ES-I3 (cell line): ENCODE data around the gene UBE2C.

Source experiments
- H3K36me3 ChIP-seq: 2 replicates; pipeline ENCODE4 v1.6.1; 2013; ENCODE audit warnings: mild to moderate bottlenecking, low read length, control low read depth, moderate library complexity; ENCODE audit not compliant: insufficient read depth
- H3K4me1 ChIP-seq: 2 replicates; pipeline ENCODE4 v1.6.1; 2013; ENCODE audit warnings: mild to moderate bottlenecking, control low read depth, low read length; ENCODE audit not compliant: insufficient read depth
- H3K9ac ChIP-seq: 2 replicates; pipeline ENCODE4 v1.6.1; 2013; ENCODE audit warnings: low read depth, mild to moderate bottlenecking, low read length, moderate library complexity
- H3K9me3 ChIP-seq: 2 replicates; pipeline ENCODE4 v1.6.1; 2013; ENCODE audit warnings: mild to moderate bottlenecking, low read length, moderate library complexity; ENCODE audit not compliant: control insufficient read depth, insufficient read depth

Gene UBE2C

GRCh38 chr20:45850238-45850637 lies 37.8 kb downstream of the UBE2C start:
- no peaks in the 10 kb centered on the region for H3K9me3 ChIP-seq
- H3K36me3 ChIP-seq, result peaks cover 12% of the 10 kb centered on the region; the same call in 1 of the 2 replicates
- H3K9ac ChIP-seq, result no peak overlapping the region
- H3K4me1 ChIP-seq, result peaks cover 13% of the 10 kb centered on the region

- Histone ChIP-seq H3K36me3 (peaks cover 10% of the 10 kb centered on the region; the same call in 1 of the 2 replicates), H3K9ac (no peak overlapping the region), H3K9me3 (no peaks in the 10 kb centered on the region), H3K4me1 (peaks cover 13% of the 10 kb centered on the region)
These were observed 38.5 kb downstream of the UBE2C start for GRCh38 chr20:45850926-45851325.

GRCh38 chr20:45851501-45851900 lies 39.1 kb downstream of the UBE2C start:
- H3K9ac ChIP-seq, result no peak overlapping the region
- peaks cover 8% of the 10 kb centered on the region; the same call in 1 of the 2 replicates for H3K36me3 ChIP-seq
- H3K9me3 ChIP-seq, result no peaks in the 10 kb centered on the region
- H3K4me1 ChIP-seq, result peaks cover 13% of the 10 kb centered on the region

- Histone ChIP-seq H3K4me1 (peaks cover 13% of the 10 kb centered on the region), H3K36me3 (peaks cover 7% of the 10 kb centered on the region; the same call in 1 of the 2 replicates), H3K9me3 (no peaks in the 10 kb centered on the region), H3K9ac (no peak overlapping the region)
These were observed 39.9 kb downstream of the UBE2C start for GRCh38 chr20:45852326-45852725.

- peaks cover 2% of the 10 kb centered on the region; the same call in 1 of the 2 replicates for H3K36me3 ChIP-seq
- no peaks in the 10 kb centered on the region for H3K9me3 ChIP-seq
- H3K9ac ChIP-seq, result no peak overlapping the region
- peaks cover 17% of the 10 kb centered on the region for H3K4me1 ChIP-seq
These were observed 41.0 kb downstream of the UBE2C start for GRCh38 chr20:45853484-45853883.

GRCh38 chr20:45857114-45857881 lies 44.9 kb downstream of the UBE2C start, which contains the start of the genes ACOT8 and ZSWIM3:
Gene ACOT8 (minus strand): TSS chr20:45857392. CDS start chr20:45857315, 77 bp downstream.
Gene ZSWIM3 (plus strand): TSS chr20:45857614. CDS start chr20:45857826, 212 bp downstream.
- H3K9ac ChIP-seq, result peak within 1 kb of the TSS; percentile 95
- H3K4me1 ChIP-seq, result peaks cover 23% of the 10 kb centered on the region
- no peaks in the 10 kb centered on the region for H3K9me3 ChIP-seq
- H3K36me3 ChIP-seq, result no peaks in the 10 kb centered on the region

GRCh38 chr20:45857882-45858216 lies 45.4 kb downstream of the UBE2C start:
- H3K9ac ChIP-seq, result peak overlapping the region; percentile 95
- H3K4me1 ChIP-seq, result peaks cover 23% of the 10 kb centered on the region
- no peaks in the 10 kb centered on the region for H3K9me3 ChIP-seq
- H3K36me3 ChIP-seq, result no peaks in the 10 kb centered on the region

- no peaks in the 10 kb centered on the region for H3K9me3 ChIP-seq
- peaks cover 13% of the 10 kb centered on the region for H3K4me1 ChIP-seq
- no peaks in the 10 kb centered on the region for H3K36me3 ChIP-seq
- H3K9ac ChIP-seq, result no peak overlapping the region
These were observed 47.5 kb downstream of the UBE2C start for GRCh38 chr20:45859916-45860315.

GRCh38 chr20:45860560-45861220 lies 48.2 kb downstream of the UBE2C start:
- H3K36me3 ChIP-seq, result no peaks in the 10 kb centered on the region
- H3K9me3 ChIP-seq, result no peaks in the 10 kb centered on the region
- no peak overlapping the region for H3K9ac ChIP-seq
- H3K4me1 ChIP-seq, result peaks cover 10% of the 10 kb centered on the region

- Histone ChIP-seq H3K36me3 (no peaks in the 10 kb centered on the region), H3K9me3 (no peaks in the 10 kb centered on the region), H3K9ac (no peak overlapping the region), H3K4me1 (peaks cover 10% of the 10 kb centered on the region)
These were observed 49.0 kb downstream of the UBE2C start for GRCh38 chr20:45861221-45862075.

GRCh38 chr20:45863543-45864470 lies 51.4 kb downstream of the UBE2C start:
- no peaks in the 10 kb centered on the region for H3K36me3 ChIP-seq
- H3K4me1 ChIP-seq, result peaks cover 5% of the 10 kb centered on the region; the same call in 1 of the 2 replicates
- H3K9ac ChIP-seq, result no peak overlapping the region
- no peaks in the 10 kb centered on the region for H3K9me3 ChIP-seq

GRCh38 chr20:45866454-45866853 lies 54.0 kb downstream of the UBE2C start:
- H3K9me3 ChIP-seq, result no peaks in the 10 kb centered on the region
- H3K36me3 ChIP-seq, result no peaks in the 10 kb centered on the region
- no peaks in the 10 kb centered on the region for H3K4me1 ChIP-seq
- H3K9ac ChIP-seq, result no peak overlapping the region
